ENCODE results near the gene RAI2. TPM values are rescaled to one million over a fixed set of nuclear protein-coding genes. Genes with fewer than 3 reads are reported as not detected.

The RAI2 gene
- total RNA-seq, 2 donors from 2014 or later, result 0.29 TPM; not detected in 1

GRCh38 chrX:17844236-17844635 lies 16.9 kb downstream of the RAI2 start:
- Mint-ChIP-seq H3K27me3 (peaks cover 8% of the 10 kb centered on the region), H3K36me3 (ENCODE audit: low read depth) (no peaks in the 10 kb centered on the region), H3K4me1 (no peaks in the 10 kb centered on the region), H3K4me3 (no peak overlapping the region), H3K9me3 (no peaks in the 10 kb centered on the region), H3K27ac (no peak overlapping the region)
- ATAC-seq (replicated peaks), result no peak

DNA sequence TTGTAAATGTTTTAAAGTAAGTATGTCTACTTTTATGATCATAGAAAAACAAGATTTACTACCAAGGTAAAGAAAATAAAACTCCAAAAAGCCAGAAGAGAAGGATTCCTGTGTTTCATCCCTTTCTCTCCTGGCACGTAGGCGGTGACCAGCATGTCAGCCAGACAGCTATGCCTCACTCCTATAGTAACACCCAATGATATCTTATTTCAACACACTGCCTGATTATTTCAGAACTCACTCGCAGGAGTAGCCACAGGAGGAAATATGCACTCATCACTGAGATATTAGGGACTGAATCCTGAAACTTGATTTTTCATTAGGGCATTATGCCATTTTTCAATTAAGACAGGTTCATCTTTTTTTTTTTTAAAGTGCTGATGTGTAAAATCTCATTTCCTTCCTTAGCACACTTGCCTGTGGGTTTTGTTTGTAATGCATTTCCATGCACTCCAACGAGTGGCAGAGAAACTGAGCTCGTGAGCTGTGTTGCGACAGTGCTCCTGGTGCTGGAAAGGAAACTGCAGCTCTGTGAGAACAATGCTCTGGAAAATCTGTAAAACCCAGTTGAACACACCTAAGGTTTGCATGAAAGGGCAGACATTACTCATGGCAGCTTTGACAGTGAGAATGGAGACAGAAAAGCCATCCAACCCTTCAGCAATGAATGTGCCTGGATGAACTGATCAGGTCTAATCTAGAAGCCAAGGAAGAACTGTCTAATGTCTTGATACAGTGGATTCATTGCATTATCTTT lies 18.2 kb downstream of the RAI2 start:
- no peaks in the 10 kb centered on the region for H3K4me1 Mint-ChIP-seq
- ATAC-seq (replicated peaks), result no peak
- no peak overlapping the region for H3K27ac Mint-ChIP-seq

DNA sequence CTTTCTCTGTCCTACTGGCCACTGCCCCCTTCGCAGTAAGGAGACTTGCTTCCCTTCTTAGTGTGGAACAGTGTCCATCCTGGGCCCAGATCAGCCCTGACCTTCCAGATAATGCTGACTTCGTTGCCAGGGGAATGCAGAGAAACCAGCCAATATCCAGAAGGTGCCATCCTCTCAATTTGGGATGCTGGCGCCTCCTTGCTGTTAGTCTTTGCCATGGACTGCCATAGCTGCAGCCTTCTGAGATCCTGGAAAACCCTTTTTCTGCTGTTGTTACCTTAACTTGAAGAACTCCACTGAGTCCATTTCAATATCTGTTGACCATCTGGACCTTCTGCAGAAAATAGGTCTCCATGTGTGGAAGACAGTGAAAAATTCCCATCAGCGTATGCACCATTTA lies 21.8 kb downstream of the RAI2 start:
- ATAC-seq (replicated peaks), result no peak
- Mint-ChIP-seq H3K4me3 (no peak overlapping the region), H3K27me3 (peaks cover 8% of the 10 kb centered on the region), H3K9me3 (no peaks in the 10 kb centered on the region), H3K27ac (no peak overlapping the region), H3K36me3 (ENCODE audit: low read depth) (no peaks in the 10 kb centered on the region), H3K4me1 (no peaks in the 10 kb centered on the region)

More for the DNA sequence above, 18.2 kb downstream of the RAI2 start:
- Mint-ChIP-seq H3K27me3 (peaks cover 8% of the 10 kb centered on the region), H3K36me3 (ENCODE audit: low read depth) (no peaks in the 10 kb centered on the region), H3K9me3 (no peaks in the 10 kb centered on the region), H3K4me3 (no peak overlapping the region)

DNA sequence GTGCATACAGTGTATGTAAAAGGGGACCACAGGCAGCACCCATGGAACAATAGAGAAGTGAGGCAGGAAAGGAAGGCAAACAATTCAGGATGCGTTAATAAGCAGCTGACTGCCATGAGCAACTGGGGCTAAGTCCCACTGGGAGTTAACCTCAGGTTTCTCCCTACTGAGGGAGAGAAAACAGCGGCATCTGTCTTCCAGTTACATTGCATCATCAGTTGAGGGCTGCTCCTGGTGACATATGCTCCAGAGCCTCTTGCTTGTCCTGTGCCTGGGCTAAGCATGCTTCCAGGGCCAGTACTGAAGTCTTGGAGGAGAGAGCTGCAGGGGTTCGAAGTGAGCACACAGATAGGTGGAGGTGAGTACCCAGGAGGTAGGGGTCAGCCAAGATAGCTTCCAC lies 24.3 kb downstream of the RAI2 start:
- Mint-ChIP-seq H3K27me3 (peaks cover 4% of the 10 kb centered on the region), H3K4me3 (no peak overlapping the region), H3K4me1 (no peaks in the 10 kb centered on the region), H3K36me3 (ENCODE audit: low read depth) (no peaks in the 10 kb centered on the region), H3K9me3 (no peaks in the 10 kb centered on the region), H3K27ac (no peak overlapping the region)
- ATAC-seq (replicated peaks), result no peak

DNA sequence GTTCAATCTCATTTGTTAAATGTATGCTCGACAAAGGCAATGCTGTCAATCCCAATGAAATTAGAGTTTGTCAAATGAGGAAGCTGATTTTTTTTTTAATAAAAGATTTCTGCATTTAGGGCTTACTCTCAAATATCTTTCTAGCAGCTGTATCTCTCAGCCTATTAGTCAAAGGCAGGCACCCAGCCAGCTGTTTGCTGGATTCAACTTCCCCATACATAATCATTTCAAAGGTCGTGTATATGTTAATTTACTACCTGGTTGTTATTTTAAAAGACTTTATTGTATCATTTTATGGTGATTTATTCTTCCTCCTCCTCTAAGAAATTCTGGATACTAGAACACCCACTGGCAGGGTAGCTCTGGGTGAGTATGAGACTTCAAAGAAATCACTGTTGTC lies 27.1 kb downstream of the RAI2 start:
- Mint-ChIP-seq H3K4me3 (no peak overlapping the region), H3K4me1 (no peaks in the 10 kb centered on the region), H3K27me3 (no peaks in the 10 kb centered on the region), H3K36me3 (ENCODE audit: low read depth) (no peaks in the 10 kb centered on the region), H3K9me3 (no peaks in the 10 kb centered on the region), H3K27ac (no peak overlapping the region)
- no peak for ATAC-seq (replicated peaks)

DNA sequence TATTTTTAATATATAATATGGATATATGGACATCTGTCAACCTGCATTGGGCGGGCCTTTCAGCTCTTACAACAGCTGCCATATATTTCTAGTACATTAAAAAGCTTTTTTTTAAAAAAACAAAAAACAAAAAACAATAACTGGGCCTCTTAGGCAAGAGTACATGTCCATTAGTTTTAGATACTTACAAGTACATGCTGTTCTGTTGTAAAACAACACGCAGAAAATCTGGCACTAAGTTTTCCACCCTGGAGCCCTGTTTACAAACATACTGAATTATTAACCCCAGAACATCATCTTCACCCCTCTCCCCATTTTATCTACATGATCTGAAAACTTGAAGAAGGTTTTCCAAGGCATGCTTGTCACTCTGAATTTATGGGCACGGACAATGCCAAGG lies 29.8 kb downstream of the RAI2 start:
- Mint-ChIP-seq H3K9me3 (no peaks in the 10 kb centered on the region), H3K36me3 (ENCODE audit: low read depth) (no peaks in the 10 kb centered on the region), H3K4me1 (no peaks in the 10 kb centered on the region), H3K27me3 (no peaks in the 10 kb centered on the region), H3K4me3 (no peak overlapping the region), H3K27ac (no peak overlapping the region)
- ATAC-seq (replicated peaks), result no peak

- ATAC-seq (replicated peaks), result no peak
- no peaks in the 10 kb centered on the region for H3K9me3 Mint-ChIP-seq
These were observed 30.9 kb downstream of the RAI2 start for GRCh38 chrX:17830211-17830610.

DNA sequence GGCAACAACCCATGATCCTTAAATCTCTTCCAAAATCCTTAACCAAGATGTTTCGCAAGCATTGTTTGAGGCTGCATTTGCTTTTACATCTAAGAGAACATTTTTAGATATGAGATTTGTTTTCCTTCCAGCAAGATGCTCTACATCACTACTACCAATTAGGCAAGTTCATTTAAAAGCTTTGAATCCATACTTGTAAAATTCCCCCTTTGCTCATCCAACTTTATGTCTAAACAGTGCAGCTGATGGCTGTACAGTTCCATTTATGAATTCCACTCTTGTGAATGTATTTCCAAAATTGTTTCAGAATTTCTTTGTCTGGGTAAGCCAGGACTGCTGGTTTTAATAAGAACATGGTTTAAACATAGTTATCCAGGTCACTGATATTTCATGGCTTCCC lies 31.5 kb downstream of the RAI2 start:
- Mint-ChIP-seq H3K9me3 (no peaks in the 10 kb centered on the region), H3K27ac (no peak overlapping the region), H3K36me3 (ENCODE audit: low read depth) (no peaks in the 10 kb centered on the region), H3K4me1 (no peaks in the 10 kb centered on the region), H3K27me3 (no peaks in the 10 kb centered on the region), H3K4me3 (no peak overlapping the region)
- no peak for ATAC-seq (replicated peaks)

More at GRCh38 chrX:17830211-17830610, 30.9 kb downstream of the RAI2 start:
- H3K27me3 Mint-ChIP-seq, result no peaks in the 10 kb centered on the region
- H3K27ac Mint-ChIP-seq, result no peak overlapping the region
- no peaks in the 10 kb centered on the region for H3K36me3 Mint-ChIP-seq (ENCODE audit: low read depth)
- H3K4me3 Mint-ChIP-seq, result no peak overlapping the region
- H3K4me1 Mint-ChIP-seq, result no peaks in the 10 kb centered on the region

- H3K27ac Mint-ChIP-seq, result no peak overlapping the region
- H3K27me3 Mint-ChIP-seq, result no peaks in the 10 kb centered on the region
- no peaks in the 10 kb centered on the region for H3K36me3 Mint-ChIP-seq (ENCODE audit: low read depth)
- no peaks in the 10 kb centered on the region for H3K9me3 Mint-ChIP-seq
- no peak for ATAC-seq (replicated peaks)
- no peak overlapping the region for H3K4me3 Mint-ChIP-seq
- H3K4me1 Mint-ChIP-seq, result no peaks in the 10 kb centered on the region
These were observed 32.9 kb downstream of the RAI2 start for GRCh38 chrX:17828171-17828570.

DNA sequence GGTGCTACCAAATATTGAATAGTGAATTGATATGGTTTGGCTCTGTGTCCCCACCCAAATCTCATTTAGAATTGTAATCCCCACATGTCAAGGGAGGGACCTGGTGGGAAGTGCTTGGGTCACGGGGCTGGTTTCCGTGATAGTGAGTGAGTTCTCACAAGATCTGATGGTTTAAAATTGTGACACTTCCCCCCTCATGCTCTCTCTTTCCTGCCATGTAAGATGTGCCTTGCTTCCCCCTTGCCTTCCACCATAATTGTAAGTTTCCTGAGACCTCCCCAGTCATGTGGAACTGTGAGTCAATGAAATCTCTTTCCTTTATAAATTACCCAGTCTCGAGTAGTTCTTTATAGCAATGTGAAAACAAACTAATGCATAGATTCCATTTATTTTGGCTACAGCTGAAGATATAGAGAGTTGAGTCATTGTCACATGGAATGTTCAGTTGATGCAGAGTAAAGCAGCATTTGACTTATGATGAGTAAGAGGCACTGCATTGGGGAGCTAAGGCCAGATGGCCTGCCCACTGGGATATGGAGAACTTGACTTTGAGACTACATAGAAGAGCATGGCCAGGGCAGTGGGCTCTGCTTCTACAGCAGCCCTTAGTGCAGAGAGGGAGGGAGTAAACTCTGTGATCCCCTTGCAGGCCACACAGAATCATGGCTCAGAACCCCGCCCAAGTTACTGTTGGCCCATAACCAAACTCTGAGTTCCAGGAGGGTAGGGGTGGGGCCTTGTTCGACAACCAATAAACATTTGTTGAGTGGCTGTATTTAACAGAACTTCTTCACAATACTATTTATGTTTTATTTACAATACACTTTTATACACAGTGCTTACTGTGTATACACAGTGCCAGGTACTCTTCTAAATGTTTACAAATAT lies 34.2 kb downstream of the RAI2 start:
- Mint-ChIP-seq H3K9me3 (no peaks in the 10 kb centered on the region), H3K27me3 (no peaks in the 10 kb centered on the region), H3K4me1 (no peaks in the 10 kb centered on the region), H3K27ac (no peak overlapping the region), H3K4me3 (no peak overlapping the region), H3K36me3 (ENCODE audit: low read depth) (no peaks in the 10 kb centered on the region)
- no peak for ATAC-seq (replicated peaks)

- Mint-ChIP-seq H3K4me1 (no peaks in the 10 kb centered on the region), H3K27me3 (no peaks in the 10 kb centered on the region), H3K9me3 (no peaks in the 10 kb centered on the region), H3K27ac (no peak overlapping the region), H3K4me3 (no peak overlapping the region), H3K36me3 (ENCODE audit: low read depth) (no peaks in the 10 kb centered on the region)
- ATAC-seq (replicated peaks), result no peak
These were observed 36.1 kb downstream of the RAI2 start for GRCh38 chrX:17824980-17825379.

- Mint-ChIP-seq H3K9me3 (no peaks in the 10 kb centered on the region), H3K27ac (no peak overlapping the region), H3K4me1 (no peaks in the 10 kb centered on the region), H3K4me3 (no peak overlapping the region), H3K36me3 (ENCODE audit: low read depth) (no peaks in the 10 kb centered on the region), H3K27me3 (no peaks in the 10 kb centered on the region)
- ATAC-seq (replicated peaks), result no peak
These were observed 38.7 kb downstream of the RAI2 start for GRCh38 chrX:17822351-17822750.

- no peaks in the 10 kb centered on the region for H3K4me1 Mint-ChIP-seq
- no peaks in the 10 kb centered on the region for H3K36me3 Mint-ChIP-seq (ENCODE audit: low read depth)
- H3K27ac Mint-ChIP-seq, result no peak overlapping the region
- no peaks in the 10 kb centered on the region for H3K9me3 Mint-ChIP-seq
- H3K4me3 Mint-ChIP-seq, result no peak overlapping the region
- H3K27me3 Mint-ChIP-seq, result no peaks in the 10 kb centered on the region
- no peak for ATAC-seq (replicated peaks)
These were observed 41.0 kb downstream of the RAI2 start for GRCh38 chrX:17820100-17820499.

- Mint-ChIP-seq H3K27ac (no peak overlapping the region), H3K4me1 (no peaks in the 10 kb centered on the region), H3K27me3 (no peaks in the 10 kb centered on the region), H3K9me3 (no peaks in the 10 kb centered on the region), H3K4me3 (no peak overlapping the region), H3K36me3 (ENCODE audit: low read depth) (no peaks in the 10 kb centered on the region)
- no peak for ATAC-seq (replicated peaks)
These were observed 42.4 kb downstream of the RAI2 start for GRCh38 chrX:17818726-17819125.

DNA sequence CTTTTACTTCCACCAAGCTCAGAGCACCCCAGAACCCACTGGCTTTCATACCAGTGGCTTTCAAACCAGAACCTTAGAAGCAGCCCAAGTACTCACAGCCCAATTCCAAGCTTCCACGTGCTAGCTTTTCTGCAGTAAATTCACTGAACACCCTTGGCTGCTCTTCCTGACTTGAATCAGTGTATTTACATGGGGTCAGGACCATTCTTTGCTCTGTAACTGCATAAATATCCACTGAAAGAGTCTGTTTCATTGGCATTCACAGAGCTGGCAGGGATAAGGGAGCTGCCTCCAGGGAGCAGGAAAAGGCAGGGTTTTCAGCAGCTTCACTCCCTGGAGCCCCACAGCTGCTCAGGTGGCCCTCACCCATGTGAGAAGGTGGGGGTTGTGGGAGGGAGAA lies 43.8 kb downstream of the RAI2 start:
- no peaks in the 10 kb centered on the region for H3K36me3 Mint-ChIP-seq (ENCODE audit: low read depth)
- ATAC-seq (replicated peaks), result no peak

More for the DNA sequence above, 43.8 kb downstream of the RAI2 start:
- Mint-ChIP-seq H3K4me1 (no peaks in the 10 kb centered on the region), H3K27me3 (no peaks in the 10 kb centered on the region), H3K4me3 (no peak overlapping the region), H3K9me3 (no peaks in the 10 kb centered on the region), H3K27ac (no peak overlapping the region)
